Mucosa of rectum (tissue), 2 donors: ENCODE data around the gene TMEM41B.
A peak's percentile ranks its signal among the peaks of the same experiment; 100 is the strongest.
"Not testable (repeated sequence)": the region's sequence is repeated elsewhere in the genome, so short reads cannot be mapped to it uniquely, and the experiment has no call there.

Experiments used
- H3K27ac ChIP-seq, 2 donors: one replicate each; pipeline ENCODE4 v1.7.0; 2013; ENCODE audit warnings: inconsistent platforms in 2 of 2, low read depth in 2 of 2, low read length in 2 of 2
- H3K27me3 ChIP-seq, 2 donors: one replicate each; pipeline ENCODE4 v1.7.0; 2013; ENCODE audit warnings: low read length in 2 of 2; ENCODE audit not compliant: control insufficient read depth in 2 of 2, insufficient read depth in 2 of 2
- H3K36me3 ChIP-seq, 2 donors: one replicate each; pipeline ENCODE4 v1.7.0; 2013; ENCODE audit warnings: low read length in 2 of 2; ENCODE audit not compliant: control insufficient read depth in 2 of 2, insufficient read depth in 2 of 2
- H3K4me1 ChIP-seq, 2 donors: one replicate each; pipeline ENCODE4 v1.7.0; 2013; ENCODE audit warnings: low read length in 2 of 2, mild to moderate bottlenecking in 1 of 2; ENCODE audit not compliant: control insufficient read depth in 2 of 2, insufficient read depth in 2 of 2
- H3K4me3 ChIP-seq, 2 donors: one replicate each; pipeline ENCODE4 v1.7.0; 2013; ENCODE audit warnings: low read length in 2 of 2
- H3K9ac ChIP-seq, 2 donors: one replicate each; pipeline ENCODE4 v1.7.0; 2013; ENCODE audit warnings: low read length in 2 of 2, low read depth in 1 of 2, mild to moderate bottlenecking in 1 of 2
- H3K9me3 ChIP-seq, 2 donors: one replicate each; pipeline ENCODE4 v1.7.0; 2013; ENCODE audit warnings: low read length in 2 of 2; ENCODE audit not compliant: control insufficient read depth in 2 of 2
- donor health status: healthy.
- donor health status: Normal muscosa, but diverticular disease.

Gene TMEM41B, protein sequence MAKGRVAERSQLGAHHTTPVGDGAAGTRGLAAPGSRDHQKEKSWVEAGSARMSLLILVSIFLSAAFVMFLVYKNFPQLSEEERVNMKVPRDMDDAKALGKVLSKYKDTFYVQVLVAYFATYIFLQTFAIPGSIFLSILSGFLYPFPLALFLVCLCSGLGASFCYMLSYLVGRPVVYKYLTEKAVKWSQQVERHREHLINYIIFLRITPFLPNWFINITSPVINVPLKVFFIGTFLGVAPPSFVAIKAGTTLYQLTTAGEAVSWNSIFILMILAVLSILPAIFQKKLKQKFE

GRCh38 chr11:9314291-9315077 is at the start of gene TMEM41B:
TSS of gene TMEM41B (minus strand) at chr11:9314593. CDS start at chr11:9314441, 152 bp downstream.
- H3K9me3 ChIP-seq: no peaks in the 10 kb centered on the region
- peaks cover 12 to 23% of the 10 kb centered on the region in 2 donors for H3K4me1 ChIP-seq
- no peaks in the 10 kb centered on the region for H3K36me3 ChIP-seq
- no peaks in the 10 kb centered on the region for H3K27me3 ChIP-seq
- peak within 1 kb of the TSS; percentile 76 to 95 for H3K4me3 ChIP-seq
- peak within 1 kb of the TSS; percentile 87 to 90 for H3K9ac ChIP-seq
- H3K27ac ChIP-seq: peak within 1 kb of the TSS; percentile 88 to 89

DNA sequence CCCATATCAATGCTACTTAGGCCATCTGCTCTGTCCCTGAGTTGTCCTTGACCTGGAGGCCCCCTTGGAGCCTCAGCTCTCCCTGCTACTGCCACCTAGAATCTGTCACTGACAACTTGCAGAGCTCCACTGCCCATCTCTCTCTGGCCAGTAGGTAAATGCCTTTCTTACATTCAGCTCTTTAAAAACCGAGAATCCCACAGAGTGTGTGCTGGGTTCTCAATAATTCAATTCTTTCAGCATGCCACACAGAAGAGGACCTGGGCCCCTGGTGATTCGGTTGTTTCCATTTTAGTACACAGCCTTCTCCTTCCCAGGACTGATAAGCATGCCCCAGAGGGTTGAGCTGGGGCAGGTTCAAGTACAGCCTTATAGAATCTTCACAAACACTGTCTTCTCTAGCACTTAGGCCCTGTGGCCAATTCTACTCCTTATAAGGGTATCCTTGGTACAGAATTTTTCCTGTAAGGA is 48.0 kb upstream of the TMEM41B start:
- no peak overlapping the region for H3K9ac ChIP-seq
- peaks cover 3 to 7% of the 10 kb centered on the region in 2 donors for H3K4me1 ChIP-seq
- no peak overlapping the region for H3K4me3 ChIP-seq
- H3K9me3 ChIP-seq: no peaks in the 10 kb centered on the region
- H3K27ac ChIP-seq: no peak overlapping the region
- H3K27me3 ChIP-seq: no peaks in the 10 kb centered on the region
- no peaks in the 10 kb centered on the region for H3K36me3 ChIP-seq

GRCh38 chr11:9360862-9361622 is 46.6 kb upstream of the TMEM41B start:
- not testable (repeated sequence) for H3K4me1 ChIP-seq, H3K36me3 ChIP-seq, H3K27ac ChIP-seq, H3K9me3 ChIP-seq, H3K27me3 ChIP-seq, H3K4me3 ChIP-seq, H3K9ac ChIP-seq

DNA sequence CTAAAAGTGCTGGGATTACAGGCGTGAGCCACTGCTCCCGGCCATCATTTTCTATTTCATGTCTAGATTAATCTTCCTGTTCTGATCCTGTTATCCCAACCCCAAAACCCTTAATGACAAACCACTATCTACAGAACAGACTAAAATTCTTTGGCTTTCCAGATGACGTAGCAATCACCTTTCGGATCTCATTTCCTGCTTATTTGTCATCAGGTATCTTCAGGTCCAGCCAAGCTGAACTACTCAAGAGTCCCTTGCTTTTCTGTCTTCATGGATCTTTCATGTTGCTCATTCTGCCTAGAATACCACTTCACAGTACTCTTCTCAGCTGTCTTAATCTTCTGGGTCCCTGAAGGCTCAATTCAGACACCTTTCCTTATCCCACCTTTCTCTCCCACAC is 42.6 kb upstream of the TMEM41B start:
- no peak overlapping the region for H3K9ac ChIP-seq
- H3K9me3 ChIP-seq: no peaks in the 10 kb centered on the region
- no peak overlapping the region for H3K27ac ChIP-seq
- H3K36me3 ChIP-seq: no peaks in the 10 kb centered on the region
- H3K4me1 ChIP-seq: no peaks in the 10 kb centered on the region
- H3K4me3 ChIP-seq: no peak overlapping the region
- H3K27me3 ChIP-seq: no peaks in the 10 kb centered on the region

- Histone ChIP-seq H3K9me3 (no peaks in the 10 kb centered on the region), H3K4me1 (no peaks in the 10 kb centered on the region), H3K9ac (no peak overlapping the region), H3K27ac (no peak overlapping the region), H3K27me3 (no peaks in the 10 kb centered on the region), H3K36me3 (no peaks in the 10 kb centered on the region), H3K4me3 (no peak overlapping the region)
These were observed 37.0 kb upstream of the TMEM41B start for GRCh38 chr11:9351321-9351881.

GRCh38 chr11:9347779-9348178 is 33.4 kb upstream of the TMEM41B start:
- H3K9ac ChIP-seq, H3K4me1 ChIP-seq, H3K27me3 ChIP-seq, H3K27ac ChIP-seq, H3K4me3 ChIP-seq, H3K9me3 ChIP-seq, H3K36me3 ChIP-seq: not testable (repeated sequence)

GRCh38 chr11:9347100-9347499 is 32.7 kb upstream of the TMEM41B start:
- no peak overlapping the region for H3K4me3 ChIP-seq
- H3K9ac ChIP-seq: no peak overlapping the region
- no peak overlapping the region for H3K27ac ChIP-seq
- H3K4me1 ChIP-seq: no peaks in the 10 kb centered on the region
- H3K9me3 ChIP-seq: no peaks in the 10 kb centered on the region
- no peaks in the 10 kb centered on the region for H3K36me3 ChIP-seq
- no peaks in the 10 kb centered on the region for H3K27me3 ChIP-seq

GRCh38 chr11:9344061-9344680 is 29.8 kb upstream of the TMEM41B start:
- Histone ChIP-seq H3K27ac (no peak overlapping the region), H3K9ac (no peak overlapping the region), H3K27me3 (no peaks in the 10 kb centered on the region), H3K36me3 (no peaks in the 10 kb centered on the region), H3K4me1 (no peaks in the 10 kb centered on the region), H3K4me3 (no peak overlapping the region), H3K9me3 (no peaks in the 10 kb centered on the region)

- H3K4me3 ChIP-seq: no peak overlapping the region
- no peaks in the 10 kb centered on the region for H3K9me3 ChIP-seq
- H3K9ac ChIP-seq: no peak overlapping the region
- H3K27ac ChIP-seq: no peak overlapping the region
- H3K36me3 ChIP-seq: no peaks in the 10 kb centered on the region
- H3K27me3 ChIP-seq: no peaks in the 10 kb centered on the region
- no peaks in the 10 kb centered on the region for H3K4me1 ChIP-seq
These were observed 27.3 kb upstream of the TMEM41B start for GRCh38 chr11:9341638-9342178.
